Astrocyte (in vitro differentiated cells and primary cell): ENCODE results near the gene CDH13. TPM values are rescaled to one million over a fixed set of nuclear protein-coding genes. Genes with fewer than 3 reads are reported as not detected.

ENCODE experiments used
- DNase-seq: peaks from one replicate; pipeline ENCODE4 v3.0.0-alpha.2; 2010; ENCODE audit warnings: low read depth
- FAIRE-seq: peaks from 2 replicates; lab custom pipeline; 2011; peaks lifted over from hg19 to GRCh38; lab: Jason Lieb, UNC
- H2AFZ ChIP-seq: 2 replicates; pipeline ENCODE4 v1.6.0; 2012; ENCODE audit warnings: low read depth, low read length, inconsistent platforms
- H3K27ac ChIP-seq: 2 replicates; pipeline ENCODE4 v1.5.1; 2011; ENCODE audit warnings: low read depth, low read length, inconsistent platforms
- H3K27me3 ChIP-seq: 2 replicates; pipeline ENCODE4 v1.6.0; 2011; ENCODE audit warnings: low read length, inconsistent platforms; ENCODE audit not compliant: insufficient read depth
- H3K36me3 ChIP-seq: 2 replicates; pipeline ENCODE4 v1.5.1; 2011; ENCODE audit warnings: low read length, inconsistent platforms; ENCODE audit not compliant: insufficient read depth
- H3K4me1 ChIP-seq: 2 replicates; pipeline ENCODE4 v1.5.1; 2011; ENCODE audit warnings: low read length, inconsistent platforms; ENCODE audit not compliant: insufficient read depth
- H3K4me2 ChIP-seq: 2 replicates; pipeline ENCODE4 v1.6.0; 2012; ENCODE audit warnings: low read length, inconsistent platforms
- H3K4me3 ChIP-seq: 2 replicates; pipeline ENCODE4 v1.5.1; 2011; ENCODE audit warnings: low read depth, mild to moderate bottlenecking, low read length, inconsistent platforms; ENCODE audit not compliant: insufficient read depth
- H3K79me2 ChIP-seq: 2 replicates; pipeline ENCODE4 v1.6.0; 2012; ENCODE audit warnings: mild to moderate bottlenecking, low read length, inconsistent platforms; ENCODE audit not compliant: insufficient read depth
- H3K9ac ChIP-seq: 2 replicates; pipeline ENCODE4 v1.6.0; 2012; ENCODE audit warnings: mild to moderate bottlenecking, low read length, inconsistent platforms
- H3K9me3 ChIP-seq: 2 replicates; pipeline ENCODE4 v1.5.1; 2012; ENCODE audit warnings: low read depth, mild to moderate bottlenecking, low read length, inconsistent platforms; ENCODE audit not compliant: insufficient read depth
- H4K20me1 ChIP-seq: 2 replicates; pipeline ENCODE4 v1.6.0; 2012; ENCODE audit warnings: low read length, inconsistent platforms; ENCODE audit not compliant: insufficient read depth
- H3K27ac Mint-ChIP-seq: one replicate; pipeline ENCODE4 v1.8.0; 2021; ENCODE audit warnings: mild to moderate bottlenecking, mixed read lengths; ENCODE audit not compliant: unreplicated experiment
- H3K27me3 Mint-ChIP-seq: one replicate; pipeline ENCODE4 v1.8.0; 2021; ENCODE audit warnings: low read depth, mixed read lengths; ENCODE audit not compliant: unreplicated experiment
- H3K36me3 Mint-ChIP-seq: one replicate; pipeline ENCODE4 v1.8.0; 2021; ENCODE audit warnings: low read depth, mixed read lengths; ENCODE audit not compliant: unreplicated experiment
- H3K4me1 Mint-ChIP-seq: one replicate; pipeline ENCODE4 v1.8.0; 2021; ENCODE audit warnings: low read depth, mixed read lengths; ENCODE audit not compliant: unreplicated experiment
- H3K4me3 Mint-ChIP-seq: one replicate; pipeline ENCODE4 v1.8.0; 2021; ENCODE audit warnings: mild to moderate bottlenecking, moderate library complexity, mixed read lengths; ENCODE audit not compliant: unreplicated experiment
- H3K9me3 Mint-ChIP-seq: one replicate; pipeline ENCODE4 v1.8.0; 2021; ENCODE audit warnings: mild to moderate bottlenecking, mixed read lengths; ENCODE audit not compliant: unreplicated experiment
- EZH2 ChIP-seq: IDR thresholded peaks from 2 replicates; pipeline ENCODE4 v1.6.1; 2012; ENCODE audit warnings: mild to moderate bottlenecking, low read length, inconsistent platforms; ENCODE audit not compliant: insufficient read depth
- total RNA-seq: library from RNA; stranded (reverse); gene quantifications from 2 replicates; pipeline ENCODE4 v1.2.1, GENCODE V29; 2021
- TF ChIP-seq, protein P1 (sequence below): IDR thresholded peaks from 2 replicates; pipeline ENCODE4 v1.5.1; 2011; ENCODE audit warnings: low read depth, mild to moderate bottlenecking, inconsistent platforms, low read length, moderate library complexity; ENCODE audit not compliant: insufficient read depth

Gene CDH13
- total RNA-seq, 1 donor from 2014 or later = 41.7 TPM

DNA sequence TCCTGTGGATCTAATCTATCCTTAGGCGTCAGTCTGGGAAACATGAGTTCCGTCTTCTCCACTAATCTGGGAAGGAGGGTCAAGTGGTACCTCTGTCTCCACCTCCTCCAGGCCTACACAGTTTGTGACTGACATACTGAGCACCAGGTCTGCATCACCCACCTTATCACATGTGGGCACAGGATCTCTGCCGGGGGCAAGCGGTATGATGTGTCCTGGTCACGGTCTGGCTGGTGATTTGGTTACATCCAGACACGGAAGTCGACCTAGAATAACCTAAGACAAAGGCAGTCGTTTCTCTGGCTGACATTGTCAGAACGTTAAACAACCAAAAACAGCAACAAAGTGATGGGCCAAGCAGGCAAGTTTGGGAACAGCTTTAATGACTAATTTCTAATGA lies 1098.5 kb downstream of the CDH13 start:
- Mint-ChIP-seq H3K4me1 (peaks cover 16% of the 10 kb centered on the region), H3K4me3 (no peak overlapping the region)

DNA sequence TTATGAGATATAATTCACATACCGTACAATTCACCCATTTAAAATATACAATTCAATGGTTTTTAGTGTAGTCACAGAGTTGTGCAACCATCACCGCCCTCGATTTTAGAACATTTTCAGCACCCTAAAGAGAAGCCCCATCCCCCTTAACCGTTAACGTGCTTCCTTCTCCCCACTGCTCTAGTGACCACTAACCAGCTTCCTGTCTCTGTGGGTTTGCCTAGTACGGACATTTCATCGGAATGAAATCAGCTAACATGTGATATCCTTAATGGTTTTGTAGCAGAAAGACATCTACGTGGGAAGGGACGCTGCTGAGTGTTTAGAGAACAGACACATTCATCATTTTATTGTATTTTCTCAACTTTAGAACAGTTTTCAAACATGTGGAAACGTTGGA lies 1100.2 kb downstream of the CDH13 start:
- H3K4me1 ChIP-seq = no peaks in the 10 kb centered on the region
- H3K4me1 Mint-ChIP-seq = peaks cover 16% of the 10 kb centered on the region
- no peaks in the 10 kb centered on the region for H3K79me2 ChIP-seq
- peak overlapping the region; percentile 51 for H3K27ac Mint-ChIP-seq
- peak overlapping the region; percentile 23 for H3K4me3 Mint-ChIP-seq
- H3K9ac ChIP-seq = no peak overlapping the region
- H3K36me3 Mint-ChIP-seq = no peaks in the 10 kb centered on the region
- FAIRE-seq (no peak), DNase-seq (peak; percentile 91)
- H2AFZ ChIP-seq = no peak overlapping the region
- peak overlapping the region; percentile 40 for H3K27ac ChIP-seq
- H3K9me3 ChIP-seq = peaks cover 9% of the 10 kb centered on the region
- H3K4me2 ChIP-seq = peak overlapping the region; percentile 47
- TF ChIP-seq, protein P1, sequence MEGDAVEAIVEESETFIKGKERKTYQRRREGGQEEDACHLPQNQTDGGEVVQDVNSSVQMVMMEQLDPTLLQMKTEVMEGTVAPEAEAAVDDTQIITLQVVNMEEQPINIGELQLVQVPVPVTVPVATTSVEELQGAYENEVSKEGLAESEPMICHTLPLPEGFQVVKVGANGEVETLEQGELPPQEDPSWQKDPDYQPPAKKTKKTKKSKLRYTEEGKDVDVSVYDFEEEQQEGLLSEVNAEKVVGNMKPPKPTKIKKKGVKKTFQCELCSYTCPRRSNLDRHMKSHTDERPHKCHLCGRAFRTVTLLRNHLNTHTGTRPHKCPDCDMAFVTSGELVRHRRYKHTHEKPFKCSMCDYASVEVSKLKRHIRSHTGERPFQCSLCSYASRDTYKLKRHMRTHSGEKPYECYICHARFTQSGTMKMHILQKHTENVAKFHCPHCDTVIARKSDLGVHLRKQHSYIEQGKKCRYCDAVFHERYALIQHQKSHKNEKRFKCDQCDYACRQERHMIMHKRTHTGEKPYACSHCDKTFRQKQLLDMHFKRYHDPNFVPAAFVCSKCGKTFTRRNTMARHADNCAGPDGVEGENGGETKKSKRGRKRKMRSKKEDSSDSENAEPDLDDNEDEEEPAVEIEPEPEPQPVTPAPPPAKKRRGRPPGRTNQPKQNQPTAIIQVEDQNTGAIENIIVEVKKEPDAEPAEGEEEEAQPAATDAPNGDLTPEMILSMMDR = no peak
- TF ChIP-seq EZH2 = no peak
- H3K27me3 Mint-ChIP-seq = peaks cover 5% of the 10 kb centered on the region
- H3K36me3 ChIP-seq = no peaks in the 10 kb centered on the region
- H3K4me3 ChIP-seq = no peak overlapping the region
- H3K9me3 Mint-ChIP-seq = peaks cover 15% of the 10 kb centered on the region
- H4K20me1 ChIP-seq = no peaks in the 10 kb centered on the region
- H3K27me3 ChIP-seq = no peaks in the 10 kb centered on the region

More for the DNA sequence above, 1098.5 kb downstream of the CDH13 start:
- Mint-ChIP-seq H3K9me3 (peaks cover 11% of the 10 kb centered on the region), H3K27me3 (peaks cover 7% of the 10 kb centered on the region), H3K36me3 (no peaks in the 10 kb centered on the region), H3K27ac (peak overlapping the region; percentile 30)
- no peak overlapping the region for H3K4me3 ChIP-seq
- no peaks in the 10 kb centered on the region for H3K27me3 ChIP-seq
- H3K4me1 ChIP-seq = no peaks in the 10 kb centered on the region
- peaks cover 9% of the 10 kb centered on the region for H3K9me3 ChIP-seq
- TF ChIP-seq, protein P1 = no peak
- TF ChIP-seq EZH2 = no peak
- no peaks in the 10 kb centered on the region for H3K79me2 ChIP-seq
- FAIRE-seq = no peak
- no peaks in the 10 kb centered on the region for H4K20me1 ChIP-seq
- no peak for DNase-seq
- H3K4me2 ChIP-seq = no peak overlapping the region
- H3K27ac ChIP-seq = no peak overlapping the region
- no peak overlapping the region for H3K9ac ChIP-seq
- H2AFZ ChIP-seq = no peak overlapping the region
- H3K36me3 ChIP-seq = no peaks in the 10 kb centered on the region

DNA sequence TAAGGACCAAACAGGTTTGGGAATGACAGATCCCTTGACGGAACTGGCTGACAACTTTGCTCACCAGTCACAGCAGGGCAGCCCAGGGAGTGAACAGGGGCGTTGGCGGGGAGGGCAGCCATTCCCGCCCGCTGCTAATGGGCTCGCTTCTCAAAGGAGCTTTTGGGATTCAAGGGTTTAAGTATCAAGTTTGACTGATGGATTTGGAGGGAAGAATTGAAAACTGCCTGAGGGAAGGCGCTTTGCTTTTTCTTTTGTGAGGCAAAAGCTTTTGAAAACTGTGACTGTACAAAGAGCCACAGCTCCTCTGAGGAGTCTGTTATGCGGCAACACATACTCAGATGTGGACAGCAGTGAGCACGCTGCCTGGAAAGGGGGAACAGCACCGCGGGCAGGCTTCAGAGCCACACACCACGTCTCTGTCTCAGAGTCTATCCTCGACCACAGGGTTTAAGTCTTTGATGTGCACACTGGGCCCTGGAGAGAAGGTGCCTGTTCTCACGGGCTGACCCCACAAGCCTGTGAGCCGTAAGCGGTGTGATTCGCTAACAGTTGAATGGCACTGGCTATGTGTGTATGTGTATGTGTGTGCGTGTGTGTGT lies 1101.1 kb downstream of the CDH13 start:
- FAIRE-seq (no peak), DNase-seq (no peak)
- Histone ChIP-seq H3K79me2 (no peaks in the 10 kb centered on the region), H3K36me3 (no peaks in the 10 kb centered on the region), H3K4me1 (no peaks in the 10 kb centered on the region), H3K27me3 (no peaks in the 10 kb centered on the region), H4K20me1 (no peaks in the 10 kb centered on the region), H3K4me3 (no peak overlapping the region), H2AFZ (no peak overlapping the region), H3K9me3 (peaks cover 9% of the 10 kb centered on the region), H3K4me2 (no peak overlapping the region), H3K27ac (peak overlapping the region; percentile 40), H3K9ac (no peak overlapping the region)
- TF ChIP-seq EZH2 = no peak
- H3K27ac Mint-ChIP-seq = no peak overlapping the region
- H3K36me3 Mint-ChIP-seq = no peaks in the 10 kb centered on the region
- peaks cover 5% of the 10 kb centered on the region for H3K27me3 Mint-ChIP-seq
- no peak overlapping the region for H3K4me3 Mint-ChIP-seq
- H3K9me3 Mint-ChIP-seq = peaks cover 16% of the 10 kb centered on the region
- H3K4me1 Mint-ChIP-seq = peaks cover 16% of the 10 kb centered on the region
